ENCODE data around the gene TMEFF2. TPM values are rescaled to one million over a fixed set of nuclear protein-coding genes. Genes with fewer than 3 reads are reported as not detected.

TMEFF2 gene
- total and polyA plus RNA-seq, 2 experiments from 2014 or later, result 0.15 to 1.3 TPM

DNA sequence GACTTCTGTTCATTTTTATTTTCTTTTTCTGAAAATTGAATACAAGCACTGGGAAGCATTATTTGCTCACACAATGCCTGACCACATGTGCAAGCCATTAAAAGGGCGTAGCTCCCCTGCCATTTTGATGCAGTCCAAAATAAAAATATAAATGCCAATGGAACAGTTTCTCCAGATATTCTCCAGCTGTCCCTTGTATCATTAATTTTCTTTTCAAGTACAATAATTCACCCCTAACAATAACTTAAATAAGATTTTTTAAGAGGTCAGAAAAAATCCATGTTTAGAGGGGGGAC is 168.0 kb downstream of the TMEFF2 start:
- Histone ChIP-seq H3K4me1 (ENCODE audit: low read depth) (no peaks in the 10 kb centered on the region), H3K4me3 (no peak overlapping the region), H3K27me3 (no peaks in the 10 kb centered on the region), H3K27ac (no peak overlapping the region), H3K36me3 (no peaks in the 10 kb centered on the region), H3K9me3 (ENCODE audit: low read depth) (no peaks in the 10 kb centered on the region)
- TF ChIP-seq, protein P1, sequence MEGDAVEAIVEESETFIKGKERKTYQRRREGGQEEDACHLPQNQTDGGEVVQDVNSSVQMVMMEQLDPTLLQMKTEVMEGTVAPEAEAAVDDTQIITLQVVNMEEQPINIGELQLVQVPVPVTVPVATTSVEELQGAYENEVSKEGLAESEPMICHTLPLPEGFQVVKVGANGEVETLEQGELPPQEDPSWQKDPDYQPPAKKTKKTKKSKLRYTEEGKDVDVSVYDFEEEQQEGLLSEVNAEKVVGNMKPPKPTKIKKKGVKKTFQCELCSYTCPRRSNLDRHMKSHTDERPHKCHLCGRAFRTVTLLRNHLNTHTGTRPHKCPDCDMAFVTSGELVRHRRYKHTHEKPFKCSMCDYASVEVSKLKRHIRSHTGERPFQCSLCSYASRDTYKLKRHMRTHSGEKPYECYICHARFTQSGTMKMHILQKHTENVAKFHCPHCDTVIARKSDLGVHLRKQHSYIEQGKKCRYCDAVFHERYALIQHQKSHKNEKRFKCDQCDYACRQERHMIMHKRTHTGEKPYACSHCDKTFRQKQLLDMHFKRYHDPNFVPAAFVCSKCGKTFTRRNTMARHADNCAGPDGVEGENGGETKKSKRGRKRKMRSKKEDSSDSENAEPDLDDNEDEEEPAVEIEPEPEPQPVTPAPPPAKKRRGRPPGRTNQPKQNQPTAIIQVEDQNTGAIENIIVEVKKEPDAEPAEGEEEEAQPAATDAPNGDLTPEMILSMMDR (IDR thresholded peaks at IDR 0.05; ENCODE audit: low read depth, low read length), result no peak
- no peak for DNase-seq (ENCODE audit: low read depth in 1 of 2, low spot score in 1 of 2)

DNA sequence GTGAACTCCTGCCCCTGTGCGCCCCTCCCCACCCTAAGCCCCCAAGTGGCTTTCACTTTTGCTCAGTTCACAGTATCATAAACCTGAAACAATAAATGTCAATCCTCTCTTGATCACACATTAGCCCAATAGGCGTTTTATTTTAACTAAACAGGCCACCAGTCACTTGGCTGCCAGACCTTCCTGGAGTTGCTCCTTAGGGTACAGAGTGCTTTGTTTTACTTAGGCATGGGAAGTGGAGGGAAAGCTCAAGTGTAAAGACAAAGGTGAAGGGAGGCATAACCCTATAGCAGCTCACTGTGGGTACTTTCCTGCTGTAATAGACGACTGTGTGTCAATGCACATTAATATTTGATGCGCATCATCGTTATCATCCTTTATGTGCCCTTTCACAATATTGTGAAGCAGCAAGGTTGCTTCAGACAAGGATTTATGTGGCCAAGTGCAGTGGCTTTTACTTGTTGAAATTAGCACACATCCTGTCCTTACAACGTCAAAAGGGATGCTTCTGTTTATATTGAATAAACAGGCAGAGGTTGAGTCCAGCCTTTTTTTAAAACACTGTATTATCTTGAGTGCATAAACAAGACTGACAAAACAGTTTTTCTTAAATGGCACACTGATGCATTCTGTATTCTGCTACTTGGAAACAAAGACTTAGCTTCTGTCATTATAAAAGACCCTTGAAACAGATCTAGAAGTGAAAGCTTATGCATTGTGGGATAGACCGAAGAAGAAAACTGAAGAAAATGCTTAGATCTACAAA is 168.5 kb downstream of the TMEFF2 start:
- no peaks in the 10 kb centered on the region for H3K36me3 ChIP-seq
- H3K4me3 ChIP-seq, result no peak overlapping the region
- DNase-seq (ENCODE audit: low read depth in 1 of 2, low spot score in 1 of 2), result peak in 1 of 2 donors; percentile 2
- H3K27me3 ChIP-seq, result no peaks in the 10 kb centered on the region
- H3K4me1 ChIP-seq (ENCODE audit: low read depth), result no peaks in the 10 kb centered on the region
- no peak overlapping the region for H3K27ac ChIP-seq
- H3K9me3 ChIP-seq (ENCODE audit: low read depth), result no peaks in the 10 kb centered on the region
- TF ChIP-seq, protein P1 (IDR thresholded peaks at IDR 0.05; ENCODE audit: low read depth, low read length), result no peak

DNA sequence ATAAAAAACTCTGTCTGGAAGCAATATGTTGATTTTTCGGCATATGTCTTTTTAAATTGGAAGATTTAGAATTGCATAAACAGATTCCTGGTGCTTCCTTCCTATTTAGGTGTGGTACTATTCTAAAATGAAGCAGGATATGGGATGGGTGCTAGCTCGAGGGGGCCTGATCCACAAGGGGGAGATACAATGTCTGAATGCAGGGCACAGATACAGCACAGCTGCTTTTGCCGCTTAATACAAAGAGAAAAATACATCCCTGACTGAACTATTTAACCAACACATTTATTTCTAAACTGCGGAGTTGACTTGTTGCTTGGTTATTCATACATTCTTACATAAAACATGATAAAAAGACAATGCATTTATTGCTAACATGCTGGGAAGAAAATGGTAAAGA is 169.1 kb downstream of the TMEFF2 start:
- no peaks in the 10 kb centered on the region for H3K27me3 ChIP-seq
- no peak overlapping the region for H3K4me3 ChIP-seq
- TF ChIP-seq, protein P1 (IDR thresholded peaks at IDR 0.05; ENCODE audit: low read depth, low read length), result no peak
- H3K4me1 ChIP-seq (ENCODE audit: low read depth), result no peaks in the 10 kb centered on the region
- no peak overlapping the region for H3K27ac ChIP-seq
- no peaks in the 10 kb centered on the region for H3K9me3 ChIP-seq (ENCODE audit: low read depth)
- no peak for DNase-seq (ENCODE audit: low read depth in 1 of 2, low spot score in 1 of 2)
- H3K36me3 ChIP-seq, result no peaks in the 10 kb centered on the region

DNA sequence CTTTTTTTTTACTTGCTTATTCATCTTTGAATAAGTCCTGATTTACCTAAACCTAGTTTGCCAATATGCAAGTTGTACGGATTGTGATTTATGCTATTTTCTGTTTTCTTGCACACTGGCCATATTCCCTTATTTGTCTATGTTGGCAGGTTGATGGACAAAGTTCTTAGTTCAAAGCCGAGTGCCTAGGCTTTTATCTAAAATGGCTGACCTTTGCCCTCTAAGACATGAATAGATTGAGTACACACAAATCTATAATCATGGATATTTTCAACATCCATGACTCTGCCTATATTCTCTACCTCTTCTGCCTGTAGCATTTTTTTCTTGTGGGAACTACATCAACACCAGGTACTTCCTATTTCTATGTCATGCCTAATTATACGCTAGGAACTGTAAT is 171.7 kb downstream of the TMEFF2 start:
- DNase-seq (ENCODE audit: low read depth in 1 of 2, low spot score in 1 of 2), result no peak
- Histone ChIP-seq H3K36me3 (no peaks in the 10 kb centered on the region), H3K4me1 (ENCODE audit: low read depth) (no peaks in the 10 kb centered on the region), H3K9me3 (ENCODE audit: low read depth) (no peaks in the 10 kb centered on the region), H3K27me3 (no peaks in the 10 kb centered on the region), H3K27ac (no peak overlapping the region), H3K4me3 (no peak overlapping the region)
- TF ChIP-seq, protein P1 (IDR thresholded peaks at IDR 0.05; ENCODE audit: low read depth, low read length), result no peak

DNA sequence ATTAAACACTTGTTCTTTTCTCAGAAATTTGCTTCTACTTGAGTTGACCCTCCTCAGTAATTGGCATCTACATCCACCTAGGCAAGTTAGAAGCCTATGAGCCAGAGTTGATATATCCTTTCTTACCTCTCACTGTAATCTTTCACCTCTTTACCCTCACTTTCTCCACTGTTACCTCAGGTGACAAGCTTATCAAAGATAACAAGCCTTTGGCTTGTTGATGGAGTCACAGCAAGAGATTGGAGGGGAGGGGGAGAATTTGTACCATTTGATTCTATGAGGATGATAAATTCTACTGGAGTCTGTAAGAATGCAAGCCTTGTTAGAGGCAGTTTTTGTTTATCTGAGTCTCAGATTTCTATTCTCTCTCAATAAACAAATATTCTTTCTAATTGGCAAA is 176.9 kb downstream of the TMEFF2 start:
- DNase-seq (ENCODE audit: low read depth in 1 of 2, low spot score in 1 of 2), result no peak
- H3K4me3 ChIP-seq, result no peak overlapping the region
- no peaks in the 10 kb centered on the region for H3K9me3 ChIP-seq (ENCODE audit: low read depth)
- TF ChIP-seq, protein P1 (IDR thresholded peaks at IDR 0.05; ENCODE audit: low read depth, low read length), result no peak
- no peaks in the 10 kb centered on the region for H3K36me3 ChIP-seq
- no peaks in the 10 kb centered on the region for H3K4me1 ChIP-seq (ENCODE audit: low read depth)
- no peak overlapping the region for H3K27ac ChIP-seq
- no peaks in the 10 kb centered on the region for H3K27me3 ChIP-seq

Measured in cardiac muscle cell (in vitro differentiated cells and primary cell).